DMS 273 (cell line): ENCODE data around the gene STK39.
"Not testable (repeated sequence)": the region's sequence is repeated elsewhere in the genome, so short reads cannot be mapped to it uniquely, and the experiment has no call there.

Experiments
- DNase-seq: peaks from one replicate; lab custom pipeline; 2025; ENCODE audit not compliant: unreplicated experiment; lab: John Stamatoyannopoulos, UW

The STK39 gene

DNA sequence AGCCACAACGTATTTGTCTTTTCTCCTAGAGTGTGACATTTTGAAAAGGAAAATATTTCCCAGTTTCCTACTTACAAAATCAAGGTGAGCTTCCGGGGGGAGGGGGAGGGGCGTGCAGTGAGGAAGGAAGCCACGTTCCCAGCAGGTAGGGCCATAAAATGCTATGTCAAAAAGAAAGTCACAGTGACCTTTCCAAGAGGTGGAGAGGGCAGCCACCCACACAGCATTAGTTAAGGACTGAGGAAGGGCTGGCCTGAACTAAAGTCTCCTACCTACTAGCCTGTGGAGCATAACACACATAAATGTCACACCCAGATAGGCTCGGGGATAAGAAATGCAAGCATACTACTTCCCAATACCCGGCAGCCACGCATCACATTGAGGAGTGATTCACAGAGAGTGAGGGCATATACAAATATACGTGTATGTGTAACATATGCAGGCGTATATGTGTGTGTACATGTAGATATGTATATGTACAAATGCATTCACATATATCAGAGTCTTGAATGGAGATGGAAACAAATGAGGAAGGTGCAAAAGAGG, 191.1 kb downstream of the STK39 start:
- DNase-seq: no peak

DNA sequence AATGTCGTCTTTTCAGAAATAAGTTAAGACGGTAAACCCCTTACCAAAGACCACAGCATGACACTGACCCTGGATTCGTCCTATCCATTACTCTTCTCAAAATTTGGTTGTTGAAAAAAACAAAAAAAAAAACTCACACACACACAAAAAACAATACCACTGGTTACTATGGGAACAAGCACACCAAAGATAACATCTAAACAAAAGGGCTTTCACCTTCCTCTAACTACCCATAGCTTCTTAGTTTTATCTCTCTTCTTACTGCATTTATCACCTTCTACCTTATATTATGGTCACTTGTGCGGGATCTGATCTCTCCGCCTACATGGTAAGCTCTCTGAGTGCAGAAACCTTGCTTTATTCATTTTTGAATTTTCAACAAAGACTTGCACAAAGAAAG, 192.7 kb downstream of the STK39 start:
- DNase-seq: no peak

DNA sequence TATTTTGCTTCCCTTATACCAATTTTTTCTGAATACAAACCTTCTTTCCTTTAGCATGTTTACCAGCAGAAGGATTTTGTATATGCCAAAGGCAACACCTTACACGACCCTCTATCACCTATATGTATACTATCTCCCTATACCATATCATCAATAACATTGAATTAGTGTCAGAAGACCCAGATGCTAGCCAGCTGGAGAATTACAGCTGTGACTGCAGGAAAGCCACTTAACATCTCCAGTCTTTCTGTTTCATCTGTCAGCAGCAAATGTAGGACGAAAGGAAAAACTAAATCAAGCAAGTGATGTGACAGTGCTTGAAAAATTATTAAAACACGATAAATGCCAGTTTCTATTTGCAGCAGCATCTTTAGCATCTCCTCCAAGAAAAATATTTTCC, 193.7 kb downstream of the STK39 start:
- DNase-seq: no peak

DNA sequence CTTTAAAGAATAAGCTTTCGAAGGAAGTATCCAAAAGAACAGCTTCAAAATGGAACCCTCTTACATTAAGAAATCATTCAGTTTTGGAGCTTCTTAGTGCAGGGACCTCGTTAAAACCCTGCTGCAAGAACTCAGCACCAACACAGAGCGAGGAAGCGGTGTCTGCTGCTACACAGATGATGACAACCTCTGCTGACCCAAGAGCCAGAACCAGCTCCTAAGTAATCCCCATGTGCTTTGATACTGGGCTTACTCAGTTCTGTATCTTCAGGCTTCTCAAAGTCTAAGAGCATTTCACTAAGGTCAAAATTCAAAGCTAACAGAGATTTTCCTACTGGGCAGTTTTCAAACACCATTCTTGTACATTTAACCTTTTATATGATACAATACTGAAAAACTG, 194.6 kb downstream of the STK39 start:
- no peak for DNase-seq

DNA sequence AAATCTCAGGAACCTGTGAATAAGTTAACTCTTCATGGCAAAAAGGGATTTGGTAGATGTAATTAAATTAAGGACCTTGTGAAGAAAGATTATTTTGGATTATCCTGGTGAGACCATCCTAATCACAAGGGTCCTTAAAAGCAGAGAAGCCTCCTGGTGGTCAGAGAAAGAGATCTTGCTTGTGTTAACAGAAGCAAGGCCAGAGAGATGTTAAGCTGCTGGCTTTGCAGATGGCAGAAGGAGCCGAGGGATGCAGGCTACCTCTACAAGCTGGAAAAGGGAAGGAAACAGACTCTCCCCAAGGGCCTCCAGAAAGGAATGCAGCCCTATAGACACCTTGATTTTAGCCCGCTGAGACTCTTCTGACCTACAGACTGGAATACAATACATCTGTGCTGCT, 197.0 kb downstream of the STK39 start:
- no peak for DNase-seq

DNA sequence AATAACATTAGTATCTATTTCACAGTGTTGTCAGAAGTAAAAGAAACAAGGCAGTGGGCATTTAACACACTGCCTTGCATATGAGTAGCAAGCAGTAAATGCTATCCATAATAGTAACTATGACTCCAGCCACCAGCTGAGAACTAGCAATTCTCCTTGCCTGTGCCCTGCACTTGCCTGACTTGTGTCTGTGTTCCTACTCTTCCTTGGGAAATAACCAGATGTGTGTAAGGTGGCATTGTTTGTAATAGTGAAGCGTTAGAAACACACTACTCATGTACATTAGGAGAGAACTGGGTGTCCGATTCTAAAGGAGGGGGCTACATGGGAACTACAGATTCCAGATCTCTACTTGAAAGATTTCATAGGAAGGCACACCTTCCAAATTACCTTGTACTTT, 197.8 kb downstream of the STK39 start:
- no peak for DNase-seq

DNA sequence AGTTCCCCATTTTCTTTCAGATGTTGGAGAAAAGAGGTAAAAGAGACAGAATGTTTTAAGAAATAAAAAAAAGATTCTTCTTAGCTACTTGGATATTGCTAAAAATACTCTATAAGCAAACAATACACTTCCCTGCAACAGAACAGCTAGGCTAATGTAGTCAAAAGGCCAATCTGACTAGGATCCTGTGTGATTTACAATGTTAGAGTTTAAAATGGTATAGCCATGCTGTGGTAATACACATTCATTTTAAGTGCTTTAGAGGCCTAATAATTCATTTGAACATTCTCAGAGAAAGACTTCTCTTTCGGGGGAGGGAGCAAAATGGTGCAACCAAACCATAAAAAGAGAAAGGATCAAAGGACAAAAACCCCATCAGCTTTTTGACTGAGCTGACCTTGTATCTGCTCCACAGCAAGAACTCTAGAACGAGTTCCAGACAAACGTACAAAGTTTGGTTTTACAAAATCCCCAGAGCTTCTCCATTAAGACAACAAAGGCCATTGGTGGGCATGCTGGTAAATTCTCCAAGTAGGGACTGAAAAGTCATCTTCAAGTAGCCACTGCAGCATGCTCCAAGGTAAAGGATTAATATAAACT, 200.2 kb downstream of the STK39 start:
- no peak for DNase-seq

DNA sequence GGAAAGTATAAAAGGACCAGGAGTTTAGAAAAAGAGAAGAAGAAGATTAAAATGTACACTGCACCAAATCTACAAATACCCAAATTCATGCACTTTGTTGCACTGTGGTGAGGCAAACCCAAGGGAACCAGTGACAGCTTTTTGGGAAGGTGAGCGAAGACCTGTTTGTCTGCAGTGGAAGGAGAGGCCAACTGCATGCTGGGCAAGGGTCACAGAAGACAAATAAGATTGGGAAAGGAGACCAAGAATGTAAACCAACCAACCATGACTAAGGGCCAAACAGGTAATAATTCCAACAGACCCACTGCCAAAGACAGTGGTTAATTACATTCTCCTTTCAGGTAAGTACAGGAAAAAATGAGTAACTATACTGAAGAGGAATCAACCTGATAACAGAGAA, 202.8 kb downstream of the STK39 start:
- no peak for DNase-seq

DNA sequence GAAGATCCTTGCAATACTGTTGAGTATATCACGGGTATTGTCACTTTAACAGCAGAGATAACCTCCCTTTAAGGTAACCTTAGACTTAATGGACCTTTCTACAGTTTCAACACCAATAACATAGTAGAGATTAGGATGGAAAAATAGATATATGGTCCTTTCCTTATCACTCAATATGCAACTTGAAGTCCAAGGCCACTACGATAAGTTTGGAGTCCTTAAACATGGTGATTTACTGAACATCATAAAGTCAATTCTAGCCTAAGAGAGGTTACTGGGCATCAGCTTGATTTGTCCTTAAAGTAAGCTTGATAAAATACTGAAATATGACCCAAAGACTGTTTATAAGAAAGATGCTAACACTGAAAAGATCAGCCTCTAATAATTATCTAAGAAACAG, 203.2 kb downstream of the STK39 start:
- DNase-seq: no peak

DNA sequence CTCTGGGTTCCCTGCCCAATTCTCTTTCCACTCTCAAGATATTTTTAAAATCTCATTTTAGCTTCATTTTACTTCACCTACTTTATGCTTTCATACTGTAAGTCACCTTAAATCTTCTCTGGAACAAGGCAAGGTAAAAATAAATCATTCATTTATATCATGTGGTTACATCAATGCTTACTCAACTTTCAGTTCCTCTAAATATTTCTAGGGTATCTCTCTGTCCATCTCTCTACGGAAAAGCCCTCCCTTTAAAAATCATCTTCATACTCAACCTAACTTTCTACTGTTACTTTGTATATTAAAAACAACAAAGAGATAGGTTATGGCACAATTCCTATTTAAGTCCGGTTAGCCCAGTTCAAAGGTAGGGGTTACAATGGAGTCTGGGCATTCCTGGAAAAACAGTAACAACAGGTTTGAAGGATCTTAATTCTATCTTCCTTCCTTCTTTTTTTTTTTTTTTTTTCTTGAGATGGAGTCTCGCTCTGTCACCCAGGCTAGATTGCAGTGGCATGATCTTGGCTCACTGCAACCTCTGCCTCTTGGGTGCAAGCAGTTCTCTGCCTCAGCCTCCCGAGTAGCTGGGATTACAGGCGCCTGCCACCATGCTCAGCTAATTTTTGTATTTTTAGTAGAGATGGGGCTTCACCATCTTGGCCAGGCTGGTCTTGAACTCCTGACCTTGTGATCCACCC, 205.1 kb downstream of the STK39 start:
- not testable (repeated sequence) for DNase-seq

DNA sequence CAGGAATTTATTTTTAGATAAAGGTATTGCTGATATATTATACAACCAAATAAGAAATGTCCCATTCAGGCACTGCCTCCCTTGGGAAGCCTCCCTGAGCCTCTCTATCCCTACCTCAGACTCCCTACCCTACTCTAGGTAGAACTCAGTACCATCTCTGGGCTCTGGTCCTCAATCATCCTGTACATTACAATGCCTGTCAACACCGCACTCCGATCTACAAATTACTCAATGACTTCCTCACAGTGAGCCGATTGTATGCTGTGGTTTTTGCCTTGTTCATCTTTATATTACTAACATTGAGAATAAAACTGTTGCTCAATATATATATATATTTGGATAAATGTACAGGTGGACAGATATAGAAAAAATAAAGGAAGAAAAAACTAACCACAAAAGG, 207.5 kb downstream of the STK39 start:
- DNase-seq: no peak

DNA sequence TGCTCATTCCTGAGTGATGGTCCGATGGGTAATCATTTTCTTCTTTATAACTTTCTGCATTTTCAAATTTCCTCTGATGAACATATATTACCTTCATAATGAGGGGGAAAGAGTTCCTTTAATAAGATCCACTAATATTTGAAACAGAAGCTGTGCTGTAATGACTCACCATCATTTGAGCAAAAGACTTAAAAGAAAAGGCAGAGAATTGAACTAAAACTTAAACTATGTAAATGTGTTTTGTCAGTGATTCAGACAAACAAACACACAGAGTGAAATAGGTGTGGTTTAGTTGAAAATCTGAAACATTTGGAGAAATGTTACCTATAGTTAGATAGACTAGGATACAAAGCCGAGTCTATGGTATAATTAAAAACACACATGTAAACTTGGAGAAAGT, 209.6 kb downstream of the STK39 start:
- DNase-seq: no peak

DNA sequence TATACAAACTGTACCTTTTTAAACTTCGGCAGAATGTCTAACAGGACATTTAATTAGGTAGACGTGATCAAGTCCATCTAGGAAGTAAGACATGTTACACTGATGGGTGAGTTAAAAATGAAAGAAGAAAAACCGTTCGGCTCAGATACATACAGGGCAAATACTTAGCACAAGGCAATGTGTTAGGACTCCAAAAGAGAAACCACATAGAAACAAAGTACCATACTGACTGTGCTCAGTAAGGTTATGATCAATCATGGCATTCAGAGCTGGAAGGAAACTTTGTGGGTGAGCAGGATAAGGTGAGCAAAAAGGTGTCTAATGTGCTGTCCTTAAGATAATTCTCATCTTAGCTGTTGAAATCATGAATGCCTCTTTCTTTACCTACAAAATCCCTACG, 211.9 kb downstream of the STK39 start:
- DNase-seq: no peak

DNA sequence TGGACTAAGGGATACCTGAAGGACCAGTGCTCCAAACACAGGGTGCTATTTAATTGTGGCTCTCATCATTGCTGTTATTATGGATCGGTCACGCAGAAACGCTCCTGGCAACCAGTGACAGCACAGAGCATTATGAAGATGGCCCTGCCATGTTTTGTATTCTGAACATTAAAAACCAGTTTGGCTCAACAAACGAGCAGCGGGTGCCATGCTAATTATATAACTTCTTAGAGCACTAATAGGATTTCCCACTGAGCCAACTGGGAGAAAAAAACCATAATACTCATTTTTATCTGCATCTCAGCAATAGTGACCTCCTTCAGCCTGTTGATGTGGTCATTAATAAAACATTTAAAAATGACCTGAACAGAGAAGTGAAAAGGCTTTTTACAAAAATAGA, 212.8 kb downstream of the STK39 start:
- no peak for DNase-seq

DNA sequence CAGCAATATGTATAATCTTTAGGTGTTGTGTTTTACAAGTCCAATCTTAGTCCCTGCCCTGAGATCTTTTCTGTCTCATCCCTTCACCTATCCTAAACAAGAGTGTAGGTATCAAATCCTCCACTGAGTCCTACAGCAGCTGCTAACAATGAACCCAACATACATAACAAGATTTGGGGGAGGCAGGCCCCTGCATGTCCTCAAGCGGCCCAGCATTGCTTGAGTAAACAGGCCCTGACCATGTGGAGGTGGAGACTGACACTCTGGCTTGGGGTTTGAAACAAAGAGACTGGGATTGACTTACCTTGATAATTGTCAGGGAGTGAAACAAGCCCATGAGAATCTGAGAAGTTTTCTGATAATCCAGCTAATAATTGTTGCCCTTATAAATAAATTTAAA, 213.4 kb downstream of the STK39 start:
- no peak for DNase-seq

DNA sequence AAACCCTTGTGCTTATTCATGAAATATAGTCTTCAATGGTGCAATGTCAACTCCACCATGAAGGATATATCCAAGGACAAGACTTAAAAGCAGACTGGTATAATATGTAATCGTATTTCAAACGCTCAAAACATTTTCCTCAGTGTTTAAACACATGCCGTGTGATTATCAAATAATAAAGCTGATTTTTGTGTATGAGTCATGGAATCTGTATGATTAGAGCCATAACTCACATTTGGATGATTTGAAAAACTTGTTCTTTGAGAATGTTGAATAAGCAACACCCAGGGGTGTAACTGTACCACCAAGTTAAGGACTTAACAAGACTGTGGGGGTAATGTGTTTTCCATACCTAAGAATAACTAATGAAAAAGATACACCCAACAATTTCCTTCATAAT, 215.3 kb downstream of the STK39 start:
- DNase-seq: no peak

DNA sequence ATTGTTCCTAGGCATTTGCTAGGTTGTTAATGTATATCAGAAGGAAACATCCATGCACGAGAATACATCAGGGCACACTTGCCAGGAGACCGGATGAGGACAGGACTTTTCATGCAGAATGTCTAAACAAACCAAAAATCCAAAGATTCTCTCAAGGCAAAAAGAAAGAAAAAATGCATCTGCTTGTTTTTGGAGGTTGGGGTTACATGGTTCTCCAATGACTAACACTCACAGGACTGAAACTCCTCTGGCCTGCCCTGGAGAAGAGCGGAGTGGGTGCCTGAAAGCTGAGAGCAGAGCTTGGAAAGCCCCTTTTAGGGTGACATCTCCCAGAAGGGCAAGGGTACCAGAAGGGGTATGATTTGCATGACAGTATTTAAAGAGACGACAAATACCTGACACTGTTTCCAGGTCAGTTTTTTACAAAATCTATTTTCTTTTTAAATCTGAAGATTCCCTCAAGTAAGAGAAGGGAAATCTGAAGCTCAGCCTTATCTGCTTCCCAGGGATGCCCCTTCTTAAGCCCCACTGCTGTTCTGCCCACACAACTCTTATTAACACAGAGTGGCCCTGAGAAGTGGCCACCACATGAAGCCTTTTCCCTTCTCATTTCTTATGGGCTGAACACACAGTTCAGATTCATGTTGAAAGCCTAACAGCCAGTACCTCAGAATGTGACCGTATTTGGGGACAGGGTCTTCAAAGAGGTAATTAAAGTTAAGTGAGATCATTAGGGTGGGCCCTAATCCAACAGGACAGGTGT, 216.4 kb downstream of the STK39 start:
- DNase-seq: no peak

DNA sequence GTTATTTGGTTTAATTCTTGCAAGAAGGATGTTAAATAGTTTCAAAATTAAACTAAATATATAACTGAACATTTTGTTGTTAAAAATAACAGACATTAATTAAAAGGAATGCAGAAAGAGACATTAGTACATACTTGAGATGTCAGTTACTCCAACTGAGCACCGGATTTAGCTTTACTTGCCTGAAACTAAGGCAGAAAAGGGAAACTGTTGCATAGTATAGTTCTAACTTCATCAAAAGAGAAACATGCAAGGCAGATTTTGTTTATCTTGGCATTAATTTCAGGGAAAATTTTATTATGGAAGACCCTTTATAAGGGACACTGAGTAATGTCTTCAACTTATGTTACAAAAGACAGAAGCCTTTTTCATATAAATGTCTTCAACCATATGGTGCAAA, 218.3 kb downstream of the STK39 start:
- DNase-seq: no peak

DNA sequence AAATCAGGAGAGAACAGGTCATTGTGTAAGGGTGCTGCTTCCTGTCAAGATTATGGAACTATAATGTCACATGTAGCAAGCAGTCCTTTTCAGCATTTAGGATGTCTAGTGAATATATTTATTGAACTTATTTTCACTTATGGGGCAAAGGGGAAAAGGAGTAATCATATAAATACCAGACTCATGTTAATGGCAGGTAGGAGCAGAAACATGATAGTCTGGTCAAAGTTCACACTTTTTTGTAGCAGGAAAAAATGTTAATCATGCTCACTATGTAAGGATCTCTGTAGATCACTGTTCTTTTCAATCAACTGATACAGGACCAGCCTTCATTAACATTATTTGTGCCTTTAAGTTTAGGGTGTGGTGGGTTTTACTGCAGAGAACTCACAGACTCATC, 219.0 kb downstream of the STK39 start:
- DNase-seq: no peak

DNA sequence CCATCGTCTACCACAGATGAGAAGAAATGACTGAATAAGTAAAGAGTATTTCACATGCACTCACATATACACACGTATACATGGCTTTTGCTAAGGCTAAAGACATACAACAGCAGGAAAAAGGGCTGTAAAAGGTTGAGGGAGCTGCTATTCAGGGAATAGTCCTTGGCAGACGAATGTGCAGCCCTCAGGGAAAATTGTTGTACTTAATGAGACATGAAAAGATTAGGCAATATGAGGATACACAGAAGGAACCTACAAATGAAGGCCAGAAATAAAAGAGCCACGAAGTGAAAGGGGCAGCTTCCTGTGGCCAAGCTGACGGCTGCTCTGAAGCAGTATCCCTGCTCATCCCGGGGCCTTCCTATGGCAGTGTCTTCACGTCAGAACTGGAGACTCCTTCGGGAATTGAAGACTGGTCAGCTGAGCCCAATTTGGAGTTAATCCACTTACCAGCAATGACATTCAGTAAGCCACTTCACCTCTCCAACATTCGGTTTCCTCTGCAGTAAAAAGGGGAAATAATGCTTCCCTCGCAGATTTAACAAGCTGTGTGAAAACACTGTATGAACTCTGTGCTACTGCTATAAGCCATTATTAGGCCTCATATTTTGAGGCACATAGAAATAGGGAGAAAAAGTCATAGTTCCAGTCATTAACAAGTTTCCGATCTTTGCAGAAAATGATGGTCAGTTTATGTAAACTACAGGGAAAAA, 221.8 kb downstream of the STK39 start:
- DNase-seq: no peak

DNA sequence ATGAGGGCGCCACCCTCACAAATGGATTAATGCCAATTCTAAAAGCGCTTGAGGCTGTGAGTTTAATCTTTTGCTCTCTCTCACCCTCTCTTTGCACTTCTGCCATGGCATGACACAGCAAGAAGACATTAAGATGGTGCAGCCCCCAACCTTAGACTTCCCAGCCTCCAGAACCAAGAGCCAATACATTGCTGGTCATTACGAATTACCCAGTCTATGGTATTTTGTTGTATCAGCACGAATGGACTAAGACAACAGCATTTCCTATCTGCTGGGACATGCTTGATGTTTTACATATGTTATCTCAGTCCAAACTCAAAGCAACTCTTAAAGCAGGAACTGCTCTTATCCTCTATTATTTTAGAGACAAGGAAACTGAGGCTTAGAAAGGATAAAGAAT, 222.9 kb downstream of the STK39 start:
- DNase-seq: no peak
